Tibial nerve (tissue), 4 donors: Measurements from ENCODE around the gene MS4A18.
"Not testable (repeated sequence)": the region's sequence is repeated elsewhere in the genome, so short reads cannot be mapped to it uniquely, and the experiment has no call there.

ENCODE experiments used
- CTCF ChIP-seq, 5 experiments: fragments of 200-600 bp in 3 of 5; fragments of 450-650 bp in 2 of 5; sonication (generic) in 3 of 5; IDR thresholded peaks; one replicate each; pipeline ENCODE4 v1.5.1; 2016 to 2019; ENCODE audit warnings: antibody characterized with exemption in 5 of 5, mild to moderate bottlenecking in 3 of 5, moderate library complexity in 2 of 5
- EP300 ChIP-seq, 2 donors: sonication (generic); formaldehyde crosslinking; IDR thresholded peaks; one replicate each; pipeline ENCODE4 v1.6.1; 2017; ENCODE audit warnings: antibody characterized with exemption in 2 of 2, mild to moderate bottlenecking in 1 of 2
- POLR2A ChIP-seq, 2 donors: fragments of 450-650 bp; IDR thresholded peaks; one replicate each; pipeline ENCODE4 v1.6.1; 2017; ENCODE audit warnings: antibody characterized with exemption in 2 of 2, mild to moderate bottlenecking in 2 of 2, moderate library complexity in 2 of 2

GRCh38 chr11:60759438-60760225, 35.1 kb downstream of the MS4A18 start:
- not testable (repeated sequence) for TF ChIP-seq CTCF, POLR2A, EP300 (IDR thresholded peaks at IDR 0.05)
